Measurements from ENCODE around the gene SRPK2. TPM values are rescaled to one million over a fixed set of nuclear protein-coding genes. Genes with fewer than 3 reads are reported as not detected.
A peak's percentile ranks its signal among the peaks of the same experiment; 100 is the strongest.

The SRPK2 gene
- total RNA-seq, 1 donor from 2014 or later = 54.8 TPM

- no peak for FAIRE-seq
- no peak for DNase-seq (ENCODE audit: low read depth)
- peaks cover 12% of the 10 kb centered on the region for H3K79me2 ChIP-seq (ENCODE audit: insufficient read depth, low read length)
- H2AFZ ChIP-seq (ENCODE audit: low read depth, low read length) = no peak overlapping the region
- H3K9ac ChIP-seq (ENCODE audit: low read length) = no peak overlapping the region
- no peak for TF ChIP-seq EZH2 (IDR thresholded peaks at IDR 0.05; ENCODE audit: insufficient read depth, low read length)
- TF ChIP-seq, protein P1, sequence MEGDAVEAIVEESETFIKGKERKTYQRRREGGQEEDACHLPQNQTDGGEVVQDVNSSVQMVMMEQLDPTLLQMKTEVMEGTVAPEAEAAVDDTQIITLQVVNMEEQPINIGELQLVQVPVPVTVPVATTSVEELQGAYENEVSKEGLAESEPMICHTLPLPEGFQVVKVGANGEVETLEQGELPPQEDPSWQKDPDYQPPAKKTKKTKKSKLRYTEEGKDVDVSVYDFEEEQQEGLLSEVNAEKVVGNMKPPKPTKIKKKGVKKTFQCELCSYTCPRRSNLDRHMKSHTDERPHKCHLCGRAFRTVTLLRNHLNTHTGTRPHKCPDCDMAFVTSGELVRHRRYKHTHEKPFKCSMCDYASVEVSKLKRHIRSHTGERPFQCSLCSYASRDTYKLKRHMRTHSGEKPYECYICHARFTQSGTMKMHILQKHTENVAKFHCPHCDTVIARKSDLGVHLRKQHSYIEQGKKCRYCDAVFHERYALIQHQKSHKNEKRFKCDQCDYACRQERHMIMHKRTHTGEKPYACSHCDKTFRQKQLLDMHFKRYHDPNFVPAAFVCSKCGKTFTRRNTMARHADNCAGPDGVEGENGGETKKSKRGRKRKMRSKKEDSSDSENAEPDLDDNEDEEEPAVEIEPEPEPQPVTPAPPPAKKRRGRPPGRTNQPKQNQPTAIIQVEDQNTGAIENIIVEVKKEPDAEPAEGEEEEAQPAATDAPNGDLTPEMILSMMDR (IDR thresholded peaks at IDR 0.05; ENCODE audit: insufficient read depth, low read depth, low read length) = peak; percentile 12
- no peak overlapping the region for H3K4me3 ChIP-seq (ENCODE audit: insufficient read depth, low read depth, low read length)
- H3K27ac ChIP-seq (ENCODE audit: low read depth, low read length) = no peak overlapping the region
- H3K36me3 Mint-ChIP-seq (ENCODE audit: low read depth, unreplicated experiment) = peaks cover 20% of the 10 kb centered on the region
- H3K4me1 Mint-ChIP-seq (ENCODE audit: low read depth, unreplicated experiment) = peaks cover 12% of the 10 kb centered on the region
- H3K9me3 Mint-ChIP-seq (ENCODE audit: unreplicated experiment) = no peaks in the 10 kb centered on the region
- no peak overlapping the region for H3K4me2 ChIP-seq (ENCODE audit: low read length)
- H3K36me3 ChIP-seq (ENCODE audit: insufficient read depth, low read length) = peaks cover 7% of the 10 kb centered on the region
- no peaks in the 10 kb centered on the region for H3K27me3 Mint-ChIP-seq (ENCODE audit: low read depth, unreplicated experiment)
- no peaks in the 10 kb centered on the region for H3K4me1 ChIP-seq (ENCODE audit: insufficient read depth, low read length)
- H4K20me1 ChIP-seq (ENCODE audit: insufficient read depth, low read length) = peaks cover 80% of the 10 kb centered on the region
- no peaks in the 10 kb centered on the region for H3K27me3 ChIP-seq (ENCODE audit: insufficient read depth, low read length)
- H3K9me3 ChIP-seq (ENCODE audit: insufficient read depth, low read depth, low read length) = no peaks in the 10 kb centered on the region
- H3K4me3 Mint-ChIP-seq (ENCODE audit: unreplicated experiment) = no peak overlapping the region
- peak overlapping the region; percentile 8 for H3K27ac Mint-ChIP-seq (ENCODE audit: unreplicated experiment)
Observed at GRCh38 chr7:105136221-105136620, 252.5 kb downstream of the SRPK2 start.

DNA sequence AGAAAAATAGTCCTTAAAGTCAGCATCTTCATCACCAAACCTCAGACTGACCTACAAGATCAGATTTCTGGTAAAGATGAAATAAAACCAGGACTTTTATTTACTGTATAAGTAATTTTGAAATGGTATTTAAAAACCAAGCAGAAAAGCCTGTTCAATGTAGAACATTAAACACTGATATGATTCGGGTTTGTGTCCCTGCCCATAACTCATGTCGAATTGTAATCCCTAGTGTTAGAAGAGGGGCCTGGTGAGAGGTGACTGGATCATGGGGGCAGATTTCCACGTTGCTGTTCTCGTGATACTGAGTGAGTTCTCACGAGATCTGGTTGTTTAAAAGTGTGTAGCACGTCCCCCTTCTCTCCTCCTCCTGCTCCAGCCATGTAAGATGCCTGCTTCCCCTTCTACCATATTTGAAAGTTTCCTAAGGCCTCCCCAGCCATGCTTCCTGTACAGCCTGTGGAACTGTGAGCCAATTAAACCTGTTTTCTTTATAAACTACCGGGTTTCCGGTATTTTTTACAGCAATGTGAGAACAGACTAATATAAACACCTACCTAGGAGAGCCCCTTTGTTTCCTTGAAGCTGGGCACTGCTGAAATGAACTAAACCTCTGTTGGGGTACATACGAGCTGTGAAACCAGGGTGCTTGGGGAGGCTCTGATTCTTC lies 254.6 kb downstream of the SRPK2 start:
- Histone ChIP-seq H3K27ac (ENCODE audit: low read depth, low read length) (no peak overlapping the region), H3K4me2 (ENCODE audit: low read length) (no peak overlapping the region), H3K36me3 (ENCODE audit: insufficient read depth, low read length) (peaks cover 7% of the 10 kb centered on the region), H4K20me1 (ENCODE audit: insufficient read depth, low read length) (peaks cover 83% of the 10 kb centered on the region), H2AFZ (ENCODE audit: low read depth, low read length) (no peak overlapping the region), H3K9ac (ENCODE audit: low read length) (no peak overlapping the region), H3K9me3 (ENCODE audit: insufficient read depth, low read depth, low read length) (no peaks in the 10 kb centered on the region), H3K4me3 (ENCODE audit: insufficient read depth, low read depth, low read length) (no peak overlapping the region), H3K4me1 (ENCODE audit: insufficient read depth, low read length) (no peaks in the 10 kb centered on the region), H3K27me3 (ENCODE audit: insufficient read depth, low read length) (no peaks in the 10 kb centered on the region), H3K79me2 (ENCODE audit: insufficient read depth, low read length) (peaks cover 15% of the 10 kb centered on the region)
- TF ChIP-seq, protein P1 (IDR thresholded peaks at IDR 0.05; ENCODE audit: insufficient read depth, low read depth, low read length) = no peak
- TF ChIP-seq EZH2 (IDR thresholded peaks at IDR 0.05; ENCODE audit: insufficient read depth, low read length) = no peak
- no peak for DNase-seq (ENCODE audit: low read depth)
- no peak overlapping the region for H3K4me3 Mint-ChIP-seq (ENCODE audit: unreplicated experiment)
- H3K27ac Mint-ChIP-seq (ENCODE audit: unreplicated experiment) = no peak overlapping the region
- H3K36me3 Mint-ChIP-seq (ENCODE audit: low read depth, unreplicated experiment) = peaks cover 20% of the 10 kb centered on the region
- H3K4me1 Mint-ChIP-seq (ENCODE audit: low read depth, unreplicated experiment) = peaks cover 20% of the 10 kb centered on the region
- FAIRE-seq = no peak
- H3K27me3 Mint-ChIP-seq (ENCODE audit: low read depth, unreplicated experiment) = no peaks in the 10 kb centered on the region
- no peaks in the 10 kb centered on the region for H3K9me3 Mint-ChIP-seq (ENCODE audit: unreplicated experiment)

- Mint-ChIP-seq H3K27me3 (ENCODE audit: low read depth, unreplicated experiment) (no peaks in the 10 kb centered on the region), H3K9me3 (ENCODE audit: unreplicated experiment) (no peaks in the 10 kb centered on the region), H3K36me3 (ENCODE audit: low read depth, unreplicated experiment) (peaks cover 17% of the 10 kb centered on the region), H3K4me1 (ENCODE audit: low read depth, unreplicated experiment) (peaks cover 22% of the 10 kb centered on the region), H3K4me3 (ENCODE audit: unreplicated experiment) (peak overlapping the region; percentile 34), H3K27ac (ENCODE audit: unreplicated experiment) (no peak overlapping the region)
- H4K20me1 ChIP-seq (ENCODE audit: insufficient read depth, low read length) = peaks cover 81% of the 10 kb centered on the region
- H3K27ac ChIP-seq (ENCODE audit: low read depth, low read length) = no peak overlapping the region
- H3K36me3 ChIP-seq (ENCODE audit: insufficient read depth, low read length) = peaks cover 7% of the 10 kb centered on the region
- no peak overlapping the region for H2AFZ ChIP-seq (ENCODE audit: low read depth, low read length)
- H3K9ac ChIP-seq (ENCODE audit: low read length) = no peak overlapping the region
- no peak overlapping the region for H3K4me2 ChIP-seq (ENCODE audit: low read length)
- H3K4me3 ChIP-seq (ENCODE audit: insufficient read depth, low read depth, low read length) = no peak overlapping the region
- H3K4me1 ChIP-seq (ENCODE audit: insufficient read depth, low read length) = no peaks in the 10 kb centered on the region
- no peak for FAIRE-seq
- TF ChIP-seq EZH2 (IDR thresholded peaks at IDR 0.05; ENCODE audit: insufficient read depth, low read length) = no peak
- TF ChIP-seq, protein P1 (IDR thresholded peaks at IDR 0.05; ENCODE audit: insufficient read depth, low read depth, low read length) = no peak
- no peak for DNase-seq (ENCODE audit: low read depth)
- H3K27me3 ChIP-seq (ENCODE audit: insufficient read depth, low read length) = no peaks in the 10 kb centered on the region
- H3K9me3 ChIP-seq (ENCODE audit: insufficient read depth, low read depth, low read length) = no peaks in the 10 kb centered on the region
- H3K79me2 ChIP-seq (ENCODE audit: insufficient read depth, low read length) = peaks cover 15% of the 10 kb centered on the region
Observed at GRCh38 chr7:105133358-105133757, 255.4 kb downstream of the SRPK2 start.

Data from astrocyte (in vitro differentiated cells and primary cell).